Urinary bladder (tissue), 4 donors: ENCODE results near the gene HIGD1A. TPM values are rescaled to one million over a fixed set of nuclear protein-coding genes. Genes with fewer than 3 reads are reported as not detected.
A peak's percentile ranks its signal among the peaks of the same experiment; 100 is the strongest.

Experiments used
- DNase-seq: peaks from one replicate; pipeline ENCODE4 v3.0.0-alpha.2; 2015; ENCODE audit errors: extremely low spot score
- H3K27ac ChIP-seq: one replicate; pipeline ENCODE4 v1.5.1; 2013; ENCODE audit warnings: low read depth, mild to moderate bottlenecking, moderate library complexity
- H3K36me3 ChIP-seq: one replicate; pipeline ENCODE4 v1.6.1; 2013; ENCODE audit warnings: mild to moderate bottlenecking, moderate library complexity; ENCODE audit not compliant: insufficient read depth
- H3K4me1 ChIP-seq: one replicate; pipeline ENCODE4 v1.6.1; 2013; ENCODE audit warnings: mild to moderate bottlenecking, moderate library complexity; ENCODE audit not compliant: insufficient read depth
- H3K4me3 ChIP-seq: one replicate; pipeline ENCODE4 v1.5.1; 2013; ENCODE audit warnings: low read depth, low read length
- WGBS: extraction: QIAGEN DNeasy Blood & Tissue Kit; methylation state at CpG from one replicate; pipeline ENCODE4 v1.1.7; 2013; 5-methylcytosine and 5-hydroxymethylcytosine counted together
- polyA plus RNA-seq: library from polyadenylated mRNA; stranded (reverse); fragments of 200-250 nt; gene quantifications from one replicate; pipeline ENCODE4 v1.2.3, GENCODE V29; 2013
- total RNA-seq: library from RNA; depleted of rRNA; stranded (reverse); fragments of >200 nt; gene quantifications from one replicate; pipeline ENCODE4 v1.2.3, GENCODE V29; 2014
- donor health status: healthy with polysubstance abuse.
- donor health status: healthy.

The HIGD1A gene
- total and polyA plus RNA-seq, 2 donors = 144 to 207 TPM

DNA sequence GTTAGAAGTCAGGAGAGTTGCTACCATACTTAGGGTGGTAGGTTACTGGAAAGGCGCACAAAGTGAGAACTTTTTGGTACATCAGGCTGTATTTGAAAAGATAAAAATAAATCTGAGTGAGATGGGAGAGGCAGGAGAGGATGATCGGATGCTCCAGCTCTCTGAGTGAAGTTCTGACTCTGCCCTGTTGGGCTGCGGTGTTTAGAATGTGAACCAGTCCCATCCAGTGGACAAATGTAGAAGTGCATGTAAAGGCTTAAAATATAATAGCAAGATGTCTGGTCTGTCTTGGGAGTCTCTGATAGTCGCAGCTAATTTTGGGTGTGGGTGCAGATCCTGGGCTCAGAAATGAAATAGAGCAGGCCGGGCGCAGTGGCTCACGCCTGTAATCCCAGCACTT lies 35.3 kb upstream of the HIGD1A start:
- Histone ChIP-seq H3K4me3 (no peak overlapping the region), H3K4me1 (no peaks in the 10 kb centered on the region), H3K36me3 (no peaks in the 10 kb centered on the region), H3K27ac (no peak overlapping the region)
- WGBS = 31% methylated on average over 7 of the region's 7 CpGs
- DNase-seq = peak; percentile 45

DNA sequence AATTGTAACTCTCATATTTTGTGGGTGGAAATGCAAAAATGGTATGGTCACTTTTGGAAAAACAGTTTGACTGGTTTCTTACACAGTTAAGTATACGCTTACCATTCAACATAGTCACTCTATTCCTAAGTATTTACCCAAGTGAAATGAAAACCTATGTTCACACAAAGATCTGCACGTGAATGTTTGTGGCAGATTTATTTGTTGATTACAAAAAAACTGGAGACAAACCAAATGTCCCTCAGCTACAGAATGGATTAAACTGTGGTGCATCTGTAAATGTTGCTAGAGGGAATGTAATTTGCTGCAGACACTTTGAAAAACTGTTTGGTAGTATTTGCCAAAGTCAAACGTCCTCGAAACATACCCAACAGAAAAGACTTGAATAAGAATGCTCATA lies 34.3 kb upstream of the HIGD1A start:
- no peak overlapping the region for H3K4me3 ChIP-seq
- H3K4me1 ChIP-seq = no peaks in the 10 kb centered on the region
- H3K36me3 ChIP-seq = no peaks in the 10 kb centered on the region
- no peak overlapping the region for H3K27ac ChIP-seq
- no peak for DNase-seq
- 74% methylated on average over 4 of the region's 4 CpGs for WGBS

DNA sequence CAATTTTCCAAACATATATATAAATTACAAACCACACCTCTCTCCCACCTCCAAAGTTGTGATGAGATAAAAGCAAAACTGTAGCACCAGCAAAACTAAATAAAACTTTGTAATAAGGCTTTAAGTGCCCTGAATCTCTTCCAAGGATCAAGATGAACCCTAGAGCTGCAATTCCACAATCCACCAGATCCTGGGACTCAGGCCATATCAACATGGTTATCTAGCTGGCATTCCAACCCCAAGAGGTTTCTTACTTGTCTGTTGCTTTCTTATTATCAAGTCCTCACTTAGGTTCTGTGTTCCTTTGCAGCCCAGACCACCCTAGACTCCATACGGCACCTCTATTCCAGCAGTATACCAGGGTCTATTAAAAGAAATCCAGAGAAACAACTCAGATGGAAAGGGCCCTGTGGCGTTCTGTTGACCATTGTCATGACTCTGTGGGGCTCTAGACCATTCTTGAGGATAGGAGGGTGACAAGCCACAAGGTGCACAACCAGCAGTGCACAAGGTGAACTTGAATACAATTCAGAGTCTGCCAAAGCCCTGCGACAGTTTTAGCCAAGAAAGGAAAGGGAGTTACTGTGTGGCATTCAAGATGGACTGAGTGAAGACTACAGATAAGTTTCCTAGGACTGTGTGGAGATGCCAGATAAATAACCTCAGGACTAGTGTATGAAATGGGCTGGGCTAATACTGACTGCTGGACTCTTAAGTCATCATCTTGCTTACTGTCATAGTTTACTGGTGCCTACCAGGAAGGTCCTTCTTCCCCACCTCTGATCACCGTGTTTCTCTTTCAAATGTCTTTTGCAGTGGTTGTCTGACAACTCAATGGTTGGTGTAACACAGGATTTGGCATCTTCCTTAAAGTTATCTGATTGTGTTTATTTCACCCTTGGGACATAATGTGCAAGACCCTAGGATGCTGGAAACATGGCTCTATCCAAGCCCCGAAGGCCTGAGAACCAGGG lies 32.1 kb upstream of the HIGD1A start:
- Histone ChIP-seq H3K36me3 (no peaks in the 10 kb centered on the region), H3K4me3 (no peak overlapping the region), H3K4me1 (no peaks in the 10 kb centered on the region), H3K27ac (no peak overlapping the region)
- 88% methylated on average over 5 of the region's 5 CpGs for WGBS
- no peak for DNase-seq

DNA sequence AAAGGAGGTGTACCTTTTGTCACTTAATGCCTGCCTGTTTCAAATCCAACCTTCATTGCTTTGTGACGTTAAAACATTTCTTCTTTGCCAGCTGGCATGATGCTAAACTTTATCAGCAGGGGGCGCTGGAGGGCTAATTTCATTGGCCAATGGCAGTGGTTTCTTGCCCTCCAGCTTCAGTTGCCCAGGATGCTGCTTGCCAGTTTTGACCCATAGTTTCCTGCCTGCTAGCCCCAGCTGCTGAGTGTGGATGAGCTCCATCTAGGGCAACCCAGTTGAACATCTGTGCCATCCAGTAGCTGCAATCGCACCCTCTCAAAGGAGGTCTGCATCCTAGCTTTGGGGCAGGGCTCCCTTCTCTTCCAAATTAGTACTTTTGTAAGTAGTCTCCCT lies 27.0 kb upstream of the HIGD1A start:
- no peaks in the 10 kb centered on the region for H3K4me1 ChIP-seq
- DNase-seq = no peak
- H3K4me3 ChIP-seq = no peak overlapping the region
- no peaks in the 10 kb centered on the region for H3K36me3 ChIP-seq
- WGBS = 17% methylated on average over 3 of the region's 3 CpGs
- H3K27ac ChIP-seq = no peak overlapping the region

DNA sequence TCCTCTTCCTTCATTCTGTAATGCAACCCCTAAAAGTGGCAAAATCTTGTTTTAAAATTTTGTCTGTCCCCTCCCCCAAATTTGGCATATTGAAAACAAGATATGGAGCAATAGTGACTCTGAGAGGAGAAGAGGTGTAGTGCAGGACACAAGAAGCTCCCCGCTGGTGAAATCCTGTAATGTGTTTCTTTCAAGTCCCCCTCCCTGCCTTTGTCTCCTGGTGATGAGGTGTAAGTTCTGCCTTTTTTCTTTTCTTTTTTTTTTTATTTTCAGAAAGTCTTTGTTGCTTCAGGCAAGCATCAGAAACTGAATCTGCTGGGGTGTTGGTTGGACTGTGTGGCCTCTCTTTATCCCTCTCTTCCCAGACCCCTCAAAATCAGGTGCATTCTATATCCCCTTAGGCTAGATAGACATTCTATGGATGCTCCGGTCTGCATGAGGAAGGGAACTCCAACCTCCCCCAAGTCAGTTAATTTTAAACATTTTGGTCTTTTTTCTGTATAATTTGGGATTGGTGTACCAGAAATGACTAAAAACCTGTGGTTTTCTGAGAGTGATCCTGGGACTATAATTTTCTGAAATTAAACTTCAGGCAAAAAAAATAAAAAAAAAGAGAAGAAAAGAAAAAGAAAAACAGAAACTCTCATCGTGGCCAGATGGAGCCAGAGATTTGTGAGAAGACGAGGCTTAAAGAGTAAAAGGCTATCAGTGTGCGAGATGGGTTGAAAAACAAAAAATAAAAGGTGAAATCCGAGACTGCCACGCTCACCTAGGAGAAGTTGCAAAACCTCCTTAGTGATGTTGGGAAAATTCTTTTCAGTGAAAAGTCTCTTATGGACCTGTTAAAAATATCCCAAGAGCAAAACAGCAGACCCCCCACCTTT lies 26.4 kb upstream of the HIGD1A start:
- Histone ChIP-seq H3K36me3 (no peaks in the 10 kb centered on the region), H3K27ac (no peak overlapping the region), H3K4me1 (no peaks in the 10 kb centered on the region), H3K4me3 (no peak overlapping the region)
- no peak for DNase-seq
- 40% methylated on average over 7 of the region's 7 CpGs for WGBS

DNA sequence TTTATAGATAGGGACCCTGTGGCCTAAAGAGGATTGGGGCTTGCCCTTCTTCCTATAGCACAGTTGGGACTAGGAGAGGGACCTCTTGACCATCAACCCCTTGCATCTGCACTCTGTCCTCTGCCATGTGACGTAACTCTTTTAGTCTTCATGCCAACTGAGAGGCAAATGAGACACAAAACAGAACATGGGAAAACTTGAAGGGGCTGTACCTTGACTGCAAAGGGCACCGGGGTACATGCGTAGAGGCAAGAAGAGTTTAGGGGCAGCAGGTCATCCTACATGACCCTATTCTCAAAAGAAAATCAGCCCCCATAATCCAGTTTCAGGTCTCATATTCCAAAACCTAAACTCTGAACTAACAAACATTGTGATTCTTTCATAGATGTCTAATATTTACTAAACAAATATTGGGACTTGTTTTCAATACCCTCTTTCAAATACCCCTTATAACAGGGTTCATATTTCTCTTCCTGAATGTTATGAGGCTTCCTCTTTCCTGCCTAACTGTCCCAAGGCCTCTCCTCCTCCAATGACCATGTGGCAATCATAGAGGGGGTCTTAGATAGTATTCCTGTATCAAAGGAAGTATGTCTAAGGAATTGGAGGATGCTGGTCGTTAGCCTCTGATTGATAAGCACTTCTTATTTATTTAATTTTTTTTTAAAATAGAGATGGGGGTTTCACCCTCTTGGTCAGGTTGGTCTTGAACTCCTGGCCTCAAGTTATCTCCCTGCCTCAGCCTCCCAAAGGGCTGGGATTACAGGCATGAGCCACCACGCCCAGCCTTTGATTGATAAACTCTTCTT lies 25.5 kb upstream of the HIGD1A start:
- no peak overlapping the region for H3K27ac ChIP-seq
- 77% methylated on average over 5 of the region's 5 CpGs for WGBS

DNA sequence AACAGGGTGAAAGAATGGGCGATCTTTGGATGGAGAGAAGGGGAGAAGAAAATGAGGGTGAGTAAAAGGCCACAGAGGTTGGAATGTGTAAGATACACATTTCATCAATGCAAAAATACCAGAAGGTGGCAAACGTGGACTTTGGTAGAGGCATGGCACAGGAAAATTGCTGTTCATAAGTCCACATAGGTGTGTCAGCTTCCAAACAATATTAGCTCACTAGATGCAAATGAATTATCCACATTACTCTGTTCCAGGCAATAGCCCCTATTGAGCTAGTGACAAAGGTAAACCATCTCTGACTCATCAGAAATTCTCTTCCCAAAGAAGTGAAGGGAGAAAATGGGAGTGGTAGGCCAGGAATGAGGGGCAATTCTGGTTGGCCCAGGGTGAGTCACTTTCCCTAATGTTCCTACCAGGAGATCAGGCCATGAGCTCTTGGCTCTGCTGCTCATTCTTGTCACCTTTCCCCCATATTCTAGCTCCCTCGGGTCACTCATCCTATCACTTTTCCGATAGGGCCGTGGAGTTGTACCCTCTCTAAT lies 24.9 kb upstream of the HIGD1A start:
- Histone ChIP-seq H3K36me3 (no peaks in the 10 kb centered on the region), H3K4me1 (no peaks in the 10 kb centered on the region), H3K4me3 (no peak overlapping the region), H3K27ac (no peak overlapping the region)
- no peak for DNase-seq
- 88% methylated on average over 5 of the region's 5 CpGs for WGBS

More for the DNA sequence above, 25.5 kb upstream of the HIGD1A start:
- no peak overlapping the region for H3K4me3 ChIP-seq
- H3K4me1 ChIP-seq = no peaks in the 10 kb centered on the region
- H3K36me3 ChIP-seq = no peaks in the 10 kb centered on the region
- DNase-seq = no peak

DNA sequence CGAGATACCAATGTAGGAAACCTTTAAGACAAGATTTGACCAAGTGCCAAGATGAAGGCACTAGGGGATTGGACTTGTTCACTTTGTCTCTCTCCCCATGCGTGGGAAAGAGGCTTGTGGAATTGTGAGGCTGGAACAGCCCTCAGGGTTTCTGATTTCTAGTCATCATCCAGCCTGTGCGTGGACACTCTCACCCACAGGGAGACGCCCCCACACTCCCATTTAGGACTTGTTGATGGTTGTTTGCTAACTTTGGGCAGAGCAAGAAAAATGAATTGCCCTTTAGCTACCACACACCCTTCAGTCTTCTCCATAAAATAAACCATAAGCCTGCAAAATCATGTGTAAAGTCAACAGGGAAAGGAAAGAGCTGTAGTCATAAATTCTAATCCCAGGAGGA lies 23.4 kb upstream of the HIGD1A start:
- no peak for DNase-seq
- Histone ChIP-seq H3K4me3 (no peak overlapping the region), H3K36me3 (no peaks in the 10 kb centered on the region), H3K27ac (no peak overlapping the region), H3K4me1 (no peaks in the 10 kb centered on the region)
- 63% methylated on average over 4 of the region's 4 CpGs for WGBS

DNA sequence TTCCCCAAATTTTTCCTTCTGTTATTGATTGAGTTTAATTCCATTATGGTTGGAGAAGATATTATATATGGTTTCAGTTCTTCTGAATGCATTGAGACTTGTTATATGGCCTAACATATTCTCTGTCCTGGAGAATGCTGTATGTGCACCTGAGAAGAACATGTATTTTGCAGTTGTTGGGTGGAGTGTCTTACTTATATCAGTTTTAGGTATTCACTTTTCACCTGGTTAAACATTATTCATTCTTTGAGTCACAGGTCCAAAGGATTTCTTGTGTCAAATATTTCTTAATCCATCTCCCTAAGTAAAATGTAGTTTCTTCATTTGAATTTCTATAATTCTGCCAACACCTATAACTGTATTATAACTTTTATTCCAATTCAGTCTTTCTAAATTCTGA lies 22.7 kb upstream of the HIGD1A start:
- Histone ChIP-seq H3K4me1 (no peaks in the 10 kb centered on the region), H3K4me3 (no peak overlapping the region), H3K36me3 (no peaks in the 10 kb centered on the region), H3K27ac (no peak overlapping the region)
- DNase-seq = no peak

DNA sequence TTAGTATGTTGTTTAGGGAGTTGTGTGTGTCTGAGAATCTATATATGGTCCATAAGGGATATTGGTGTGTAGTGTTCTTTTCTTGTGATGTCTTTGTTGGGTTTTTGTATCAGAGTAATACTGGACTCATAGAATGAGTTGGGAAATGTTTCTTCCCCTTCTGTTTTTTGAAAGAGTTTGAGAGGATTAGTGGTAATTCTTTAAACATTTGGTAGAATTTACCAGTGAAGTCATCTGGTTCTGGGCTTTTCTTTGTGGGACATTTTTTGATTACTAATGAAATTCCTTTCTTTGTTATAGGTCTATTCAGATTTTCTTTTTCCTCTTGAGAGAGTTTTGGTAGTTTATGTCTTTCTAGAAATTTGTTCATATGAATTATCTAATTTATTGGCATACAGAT lies 21.9 kb upstream of the HIGD1A start:
- no peak overlapping the region for H3K4me3 ChIP-seq
- H3K36me3 ChIP-seq = no peaks in the 10 kb centered on the region
- no peaks in the 10 kb centered on the region for H3K4me1 ChIP-seq
- DNase-seq = no peak
- H3K27ac ChIP-seq = no peak overlapping the region

DNA sequence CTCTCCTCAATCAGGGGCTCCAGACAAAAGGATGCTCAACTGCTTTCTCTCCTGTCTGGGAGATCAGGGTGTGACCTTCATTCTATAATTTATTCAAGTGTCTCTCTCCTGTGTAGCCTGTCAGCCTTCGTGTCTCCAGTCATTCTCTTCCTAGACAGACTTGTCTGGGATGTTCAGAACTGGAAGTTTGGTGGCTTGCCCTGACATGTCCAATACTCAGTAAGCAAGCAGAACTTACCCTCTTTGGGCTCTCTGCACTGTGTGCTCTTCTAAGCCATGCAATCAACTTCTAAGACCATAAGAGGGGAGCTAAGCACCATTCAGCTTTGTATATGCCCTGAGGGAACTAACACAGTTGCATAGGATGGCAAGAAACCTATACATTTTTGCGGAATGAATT lies 19.1 kb upstream of the HIGD1A start:
- no peak for DNase-seq
- Histone ChIP-seq H3K36me3 (no peaks in the 10 kb centered on the region), H3K27ac (no peak overlapping the region), H3K4me3 (no peak overlapping the region), H3K4me1 (no peaks in the 10 kb centered on the region)
- WGBS = 61% methylated on average over 2 of the region's 2 CpGs

DNA sequence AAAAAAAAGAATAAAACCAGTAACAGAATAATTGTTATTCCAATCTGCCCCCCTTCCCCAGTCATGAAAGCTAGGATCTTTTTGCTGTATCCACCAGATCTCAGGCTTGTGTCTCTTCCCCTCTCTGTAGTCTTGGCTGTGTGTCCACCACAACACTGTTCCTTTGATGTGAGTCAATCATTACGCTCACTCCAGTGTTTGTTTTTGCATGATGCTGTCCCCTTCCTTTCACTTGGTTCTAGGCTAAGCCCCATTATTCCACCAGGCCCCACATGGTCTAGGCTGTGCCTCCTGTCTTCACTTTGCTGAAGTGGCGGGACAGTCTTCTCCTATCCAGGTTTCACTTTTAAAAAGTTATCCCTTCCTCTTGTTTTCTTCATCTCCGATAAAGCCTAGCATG lies 18.5 kb upstream of the HIGD1A start:
- 87% methylated on average over 3 of the region's 3 CpGs for WGBS
- no peak overlapping the region for H3K27ac ChIP-seq
- no peak overlapping the region for H3K4me3 ChIP-seq
- H3K36me3 ChIP-seq = no peaks in the 10 kb centered on the region
- DNase-seq = no peak
- no peaks in the 10 kb centered on the region for H3K4me1 ChIP-seq

DNA sequence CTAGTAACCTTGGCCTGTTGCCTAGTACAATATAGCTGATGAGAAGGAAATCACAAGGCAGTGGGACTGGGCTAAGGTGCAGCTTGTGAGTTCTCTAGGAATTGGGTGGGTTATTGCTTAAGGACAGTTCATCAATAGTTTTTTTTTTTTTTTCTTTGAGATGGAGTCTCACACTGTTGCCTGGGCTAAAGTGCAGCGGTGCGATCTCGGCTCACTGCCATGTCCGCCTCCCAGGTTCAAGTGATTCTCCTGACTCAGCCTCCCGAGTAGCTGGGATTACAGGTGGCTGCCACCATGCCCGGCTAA lies 16.4 kb upstream of the HIGD1A start:
- Histone ChIP-seq H3K4me3 (no peak overlapping the region), H3K36me3 (no peaks in the 10 kb centered on the region), H3K27ac (no peak overlapping the region), H3K4me1 (no peaks in the 10 kb centered on the region)
- WGBS = 89% methylated on average over 6 of the region's 6 CpGs
- no peak for DNase-seq
